Left forelimb (tissue), 1 donor: ENCODE data around the gene TAF15.

ENCODE experiments used
- DNase-seq: peaks from one replicate; pipeline ENCODE4 v3.0.0-alpha.2; 2018; ENCODE audit warnings: low spot score

The TAF15 gene

DNA sequence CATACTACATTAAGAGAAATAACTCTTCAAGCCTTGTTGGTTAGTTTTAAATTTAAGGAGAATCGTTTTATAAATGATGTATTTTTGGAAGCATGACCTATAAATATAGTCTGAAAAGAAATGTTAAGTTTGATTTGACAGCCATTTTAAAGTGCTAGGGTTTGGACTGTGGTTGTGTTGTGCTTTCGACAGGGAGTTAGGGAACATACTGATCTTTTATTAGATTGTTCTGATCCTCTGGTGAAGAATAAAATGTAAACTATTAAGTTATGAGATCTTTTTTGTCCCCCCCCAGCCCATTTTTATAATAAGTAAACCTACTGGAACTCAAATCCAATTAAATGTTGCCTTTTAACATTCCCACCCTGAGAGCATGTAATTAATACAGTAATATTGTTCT is 12.0 kb downstream of the TAF15 start:
- DNase-seq: no peak

DNA sequence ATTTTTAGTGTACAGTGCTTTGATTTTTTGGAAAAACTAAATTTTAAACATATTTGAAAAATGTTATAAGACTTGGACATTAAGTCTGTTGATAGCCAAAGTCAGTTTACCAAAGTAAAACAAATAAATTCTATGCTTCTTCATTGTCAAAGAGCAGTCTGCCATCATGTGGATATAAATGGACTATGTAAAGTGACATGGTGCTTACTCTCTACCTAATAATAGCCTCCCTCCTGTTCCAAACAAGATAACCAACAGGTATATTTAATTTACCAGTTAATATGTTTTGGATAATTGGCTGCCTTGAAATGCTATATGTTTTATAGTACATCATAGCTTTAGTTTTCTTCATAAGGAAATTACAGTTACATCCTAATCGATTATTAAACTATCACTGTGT is 15.9 kb downstream of the TAF15 start:
- no peak for DNase-seq

DNA sequence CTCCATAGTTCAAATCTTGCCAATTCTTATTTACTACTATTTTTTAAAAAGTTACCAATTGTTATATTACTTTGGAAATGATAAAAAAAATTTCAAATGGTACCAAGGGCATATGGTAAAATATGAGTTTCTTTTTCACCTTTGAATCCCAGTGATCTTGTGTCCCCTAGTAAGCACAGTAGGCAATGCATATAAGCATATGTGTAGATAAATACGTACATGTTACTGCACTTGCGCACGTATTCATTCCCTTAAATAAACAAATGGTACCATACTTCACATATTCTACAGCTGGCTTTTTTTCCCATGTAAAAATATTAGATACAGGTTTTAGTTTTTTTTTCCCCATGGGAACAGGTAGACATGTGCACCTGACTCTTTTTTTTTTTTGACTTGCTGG is 31.8 kb downstream of the TAF15 start:
- no peak for DNase-seq

DNA sequence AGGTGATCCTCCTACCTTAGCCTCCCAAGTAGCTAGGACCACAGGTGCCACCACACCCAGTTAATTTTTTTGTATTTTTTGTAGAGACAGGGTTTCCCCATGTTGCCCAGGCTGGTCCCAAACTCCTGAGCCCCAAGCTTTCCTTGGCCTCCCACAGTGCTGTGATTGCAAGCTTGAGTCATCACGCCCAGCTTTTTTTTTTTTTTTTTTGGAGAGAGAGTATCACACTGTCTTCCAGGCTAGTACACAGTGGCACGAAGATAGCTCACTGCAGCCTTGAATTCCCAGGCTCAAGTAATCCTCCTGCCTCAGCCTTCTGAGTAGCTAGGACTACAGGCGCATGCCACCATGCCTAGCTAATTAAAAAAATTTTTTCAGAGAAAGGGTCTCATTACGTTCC is 32.2 kb downstream of the TAF15 start:
- DNase-seq: no peak

DNA sequence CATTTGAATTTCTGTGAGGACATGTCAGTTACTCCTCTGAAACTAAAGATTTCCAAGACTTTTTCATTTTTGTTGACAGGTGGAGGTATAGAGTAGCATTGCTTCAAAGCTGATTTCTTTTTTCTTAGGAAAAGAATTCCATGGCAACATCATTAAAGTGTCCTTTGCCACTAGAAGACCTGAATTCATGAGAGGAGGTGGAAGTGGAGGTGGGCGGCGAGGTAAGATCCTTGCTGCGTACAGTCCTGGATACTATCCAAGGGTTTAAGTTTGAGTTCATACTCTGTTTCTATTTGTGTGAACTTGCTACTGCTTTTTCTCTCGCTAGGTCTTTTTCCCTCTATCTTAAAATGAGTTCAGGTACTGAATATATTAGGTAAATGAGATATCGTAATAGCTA is 33.0 kb downstream of the TAF15 start:
- DNase-seq: no peak

DNA sequence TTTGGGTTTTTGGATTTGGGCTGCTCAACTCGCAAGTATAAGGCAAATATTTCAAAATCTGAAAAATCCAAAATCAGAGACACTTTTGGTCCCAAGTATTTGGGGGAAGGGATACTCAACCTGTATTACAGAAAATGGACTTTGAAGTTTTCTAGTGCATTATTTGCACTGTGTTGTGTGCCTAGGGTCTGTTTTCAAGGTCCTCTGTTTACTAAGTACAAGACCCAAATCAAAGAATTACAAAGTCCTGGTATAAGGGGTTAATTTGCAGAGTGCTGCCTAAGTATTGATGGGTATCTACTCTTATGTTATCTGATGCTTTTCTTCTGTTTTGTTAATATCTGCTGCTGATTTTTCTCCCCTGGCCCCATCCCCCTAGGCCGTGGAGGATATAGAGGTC is 34.4 kb downstream of the TAF15 start:
- no peak for DNase-seq

DNA sequence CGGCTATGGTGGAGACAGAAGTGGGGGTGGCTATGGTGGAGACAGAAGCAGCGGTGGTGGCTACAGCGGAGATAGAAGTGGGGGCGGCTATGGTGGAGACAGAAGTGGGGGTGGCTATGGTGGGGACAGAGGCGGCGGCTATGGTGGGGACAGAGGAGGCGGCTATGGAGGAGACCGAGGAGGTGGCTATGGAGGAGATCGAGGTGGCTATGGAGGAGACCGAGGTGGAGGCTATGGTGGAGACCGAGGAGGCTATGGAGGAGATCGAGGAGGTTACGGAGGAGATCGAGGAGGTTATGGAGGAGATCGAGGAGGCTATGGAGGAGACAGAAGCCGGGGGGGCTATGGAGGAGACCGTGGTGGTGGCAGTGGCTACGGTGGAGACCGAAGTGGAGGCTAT is 35.3 kb downstream of the TAF15 start:
- DNase-seq: no peak

DNA sequence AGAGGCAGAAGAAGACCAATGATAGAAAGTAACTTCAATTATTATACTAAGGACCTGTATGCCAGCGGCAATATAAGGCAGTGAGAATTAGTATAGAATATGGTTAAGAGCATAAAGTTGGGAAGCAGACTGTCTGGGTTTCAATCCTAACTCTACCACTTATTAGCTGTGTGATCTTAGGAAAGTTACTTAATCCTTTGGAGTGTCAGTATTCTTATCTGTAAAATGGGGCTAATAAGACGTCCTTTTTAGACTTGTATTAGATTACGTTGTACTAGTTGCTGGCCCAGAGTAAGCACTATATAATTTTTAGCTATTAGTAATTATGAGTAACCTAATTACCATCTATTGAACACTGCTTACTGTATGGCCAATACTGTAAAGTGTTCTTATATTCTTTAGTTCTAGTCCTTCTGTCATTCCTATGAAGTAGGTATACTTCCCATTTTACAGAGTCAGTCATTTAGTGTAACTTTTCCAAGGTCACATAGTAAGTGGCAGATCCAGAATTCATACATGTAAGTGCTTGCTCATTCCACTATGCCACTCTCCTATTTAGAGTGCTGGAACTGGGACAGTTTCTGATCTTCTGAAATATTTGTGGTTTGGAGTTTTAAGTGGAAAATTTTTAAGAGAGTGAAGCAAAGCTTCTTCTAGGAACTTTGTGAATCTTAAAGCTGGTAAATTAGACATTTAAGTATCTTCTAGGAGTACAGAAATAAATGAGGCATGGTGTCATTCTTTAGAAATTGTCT is 36.9 kb downstream of the TAF15 start:
- no peak for DNase-seq

DNA sequence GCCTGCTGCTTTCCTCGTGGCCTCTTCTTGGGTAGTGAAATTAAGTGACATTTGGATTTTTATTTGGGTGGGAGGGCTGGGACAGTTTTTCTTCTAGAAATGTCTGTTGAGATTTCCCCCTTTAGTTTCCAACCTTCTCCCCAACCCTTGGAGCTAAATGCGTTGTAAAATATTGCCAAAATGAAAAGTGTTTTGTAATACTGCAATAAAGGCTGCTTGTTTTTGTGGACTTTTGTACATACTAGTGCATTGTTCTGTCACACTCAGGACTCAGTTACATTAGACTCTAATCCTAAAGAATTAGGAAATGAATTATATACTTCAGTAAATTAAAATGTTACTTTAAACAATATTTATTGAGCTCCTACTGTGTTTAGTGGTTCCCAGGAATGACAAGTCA is 37.7 kb downstream of the TAF15 start:
- DNase-seq: no peak

DNA sequence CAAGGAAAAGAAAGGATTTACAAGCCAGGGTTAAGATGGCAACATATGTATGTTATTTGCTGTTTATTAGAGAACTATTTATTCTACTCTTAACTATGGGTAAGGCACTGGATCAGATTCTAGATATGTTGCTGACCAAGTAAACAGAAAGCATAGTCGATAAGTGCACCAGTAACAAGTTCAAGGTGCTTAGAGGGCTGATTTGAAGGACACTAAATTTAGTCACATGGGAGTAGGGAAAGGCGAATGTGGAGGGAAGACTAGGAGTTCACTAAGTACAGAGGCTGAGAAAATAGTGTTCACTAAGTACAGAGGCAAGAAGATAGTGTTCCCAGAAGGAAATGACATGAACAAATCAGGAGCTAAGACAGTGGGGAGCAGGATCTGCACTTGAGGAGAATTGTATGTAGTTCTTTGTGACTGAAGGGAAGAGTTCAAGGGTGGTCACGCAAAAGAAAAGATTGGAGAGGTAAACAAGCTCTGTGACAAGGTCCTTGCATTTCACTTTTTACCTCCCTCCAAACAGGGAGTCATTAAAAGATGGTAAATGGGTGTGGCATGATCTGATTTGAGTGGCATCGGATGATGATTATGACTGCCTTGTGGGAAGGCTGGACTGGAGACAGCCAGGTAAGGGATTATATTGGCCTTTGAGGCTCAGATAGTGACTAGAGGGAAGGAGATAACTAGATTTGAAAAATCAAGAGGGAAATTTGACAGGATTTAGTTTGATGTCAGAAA is 38.5 kb downstream of the TAF15 start:
- no peak for DNase-seq

DNA sequence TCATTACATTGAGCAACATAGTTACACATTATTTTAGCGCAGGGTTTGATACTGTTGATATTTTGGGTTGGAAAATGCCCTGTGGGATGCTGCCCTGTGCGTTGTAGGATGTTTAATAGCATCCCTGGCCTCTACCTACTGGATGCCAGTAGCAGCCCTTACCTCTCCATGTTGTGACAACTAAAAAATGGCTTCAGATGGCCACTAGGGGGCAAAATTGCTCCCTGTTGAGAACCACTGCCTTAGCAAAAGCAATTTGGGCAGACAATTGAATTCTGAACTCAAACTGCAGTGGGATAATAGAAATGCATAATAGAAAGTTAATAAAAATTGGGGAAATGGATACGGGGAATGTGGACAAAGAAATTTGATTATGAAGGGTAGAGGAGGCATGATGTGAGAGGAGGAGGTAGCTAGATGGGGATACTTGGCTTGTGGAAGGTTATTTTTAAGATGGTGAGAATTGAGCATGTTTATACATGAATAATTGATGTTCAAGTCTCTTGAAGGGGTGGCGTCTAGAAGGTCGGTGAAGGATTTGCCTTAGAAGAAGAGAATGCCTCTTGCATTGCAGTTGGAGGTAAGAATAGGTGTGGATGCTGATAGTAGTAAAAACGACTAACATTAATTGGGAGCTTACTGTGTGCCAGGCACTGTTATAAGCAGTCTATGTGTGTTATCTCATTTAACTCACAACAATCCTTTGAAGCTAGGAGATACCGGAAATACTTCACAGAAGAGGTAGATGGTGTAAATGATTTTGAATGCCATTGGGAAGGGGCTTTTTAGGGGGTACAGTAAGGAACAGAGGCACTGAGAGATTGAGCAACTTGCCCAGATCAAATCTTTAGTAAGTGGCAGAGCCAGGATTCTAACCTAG is 40.4 kb downstream of the TAF15 start:
- no peak for DNase-seq

DNA sequence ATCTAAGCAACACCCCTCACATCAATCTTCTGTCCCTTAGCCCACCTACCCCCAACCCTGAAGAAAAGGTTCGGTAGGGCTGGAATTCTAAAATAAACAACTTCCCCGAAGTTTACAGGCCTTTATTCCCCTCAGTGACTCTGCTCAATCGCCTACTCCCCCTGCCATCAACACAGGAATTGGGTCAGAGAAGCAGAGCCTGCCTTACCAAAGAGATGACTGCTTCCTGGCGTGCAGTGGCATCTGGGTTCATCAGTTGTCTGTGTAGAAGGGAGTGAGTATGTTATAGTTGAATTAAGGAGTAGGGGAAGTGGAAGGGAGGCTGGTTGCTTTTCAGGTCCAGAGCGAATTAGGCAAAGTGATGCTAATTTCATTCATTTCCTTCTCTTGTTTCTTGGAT is 46.7 kb downstream of the TAF15 start:
- no peak for DNase-seq

DNA sequence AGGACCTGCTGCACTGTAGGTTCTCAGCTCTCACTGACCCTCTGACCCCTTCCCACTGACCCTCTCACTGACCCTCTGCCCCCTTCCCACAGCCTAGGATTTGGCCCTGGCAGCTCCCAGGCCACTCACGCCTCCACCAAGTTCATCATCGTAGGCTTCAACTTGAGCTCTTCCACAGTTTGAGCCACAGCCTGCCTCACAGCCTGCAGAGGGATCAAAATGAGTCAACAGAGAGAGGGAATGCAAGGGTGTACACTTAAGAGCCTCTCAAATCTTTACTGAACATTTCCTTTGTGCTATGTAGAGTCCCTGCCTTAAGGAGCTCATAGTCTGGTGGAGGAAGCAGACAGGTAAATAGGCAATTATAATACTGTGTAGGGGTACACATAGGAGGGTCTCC is 47.3 kb downstream of the TAF15 start:
- no peak for DNase-seq

DNA sequence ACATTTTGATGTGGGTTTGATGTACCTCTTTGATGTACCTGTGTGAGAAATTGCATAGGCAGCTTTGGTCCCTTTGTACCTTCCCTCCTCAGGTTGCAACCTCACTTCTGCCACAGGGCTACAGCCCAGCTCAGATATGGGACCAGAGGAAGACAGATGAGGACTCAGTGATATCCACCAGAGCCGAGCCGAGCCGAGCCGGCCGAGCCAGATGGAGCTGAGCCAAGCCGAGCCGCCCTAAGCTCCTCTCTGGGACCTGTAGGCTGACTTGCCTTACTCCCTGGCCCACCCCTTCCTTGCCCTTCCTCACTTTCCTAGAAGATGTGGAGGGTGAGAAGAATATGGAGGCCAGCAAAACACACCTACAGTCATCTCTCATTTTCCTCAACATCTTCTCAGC is 55.6 kb downstream of the TAF15 start:
- no peak for DNase-seq

DNA sequence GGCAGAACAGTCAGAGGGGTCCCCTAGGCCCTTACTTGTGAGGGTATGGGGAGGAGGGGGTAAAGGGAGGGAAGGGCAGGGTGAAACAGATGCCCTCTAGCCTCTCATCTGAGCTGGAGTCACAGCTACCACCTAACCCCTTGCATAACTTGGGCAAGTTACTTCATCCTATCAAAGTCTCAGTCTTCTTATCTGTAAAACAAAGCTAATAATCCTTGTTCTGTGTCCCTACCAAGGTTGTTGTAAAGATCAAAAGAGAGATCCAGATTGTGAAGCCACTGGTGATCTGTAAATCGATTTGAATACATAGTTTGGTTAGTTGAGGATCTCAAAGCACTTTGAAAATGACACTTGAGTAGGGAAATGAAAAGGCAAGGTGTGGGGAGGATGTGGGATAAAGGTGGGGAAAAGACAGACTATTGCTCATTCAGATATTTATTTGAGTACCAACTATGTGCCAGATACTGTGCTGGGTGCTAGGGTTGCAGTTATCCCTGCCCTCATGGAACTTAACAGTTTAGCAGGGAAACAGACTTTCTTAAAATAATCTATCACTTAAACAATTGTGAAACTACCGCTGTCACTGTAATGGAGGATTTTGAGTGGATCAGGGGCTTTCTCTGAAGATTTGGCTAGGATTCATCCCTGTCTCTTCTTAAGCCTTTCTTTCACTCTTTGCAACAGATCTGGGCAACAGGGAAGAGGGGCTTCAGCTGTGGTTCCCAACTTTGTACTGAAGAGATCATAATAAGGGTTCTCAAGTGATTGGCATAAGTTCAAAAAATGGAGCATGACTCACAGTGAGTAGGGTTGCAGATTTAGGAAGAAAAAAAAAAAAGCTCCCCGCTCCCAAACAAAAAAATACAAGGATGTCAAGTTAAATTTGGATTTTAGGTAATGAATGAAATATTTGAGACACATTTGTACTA is 56.4 kb downstream of the TAF15 start:
- DNase-seq: no peak

DNA sequence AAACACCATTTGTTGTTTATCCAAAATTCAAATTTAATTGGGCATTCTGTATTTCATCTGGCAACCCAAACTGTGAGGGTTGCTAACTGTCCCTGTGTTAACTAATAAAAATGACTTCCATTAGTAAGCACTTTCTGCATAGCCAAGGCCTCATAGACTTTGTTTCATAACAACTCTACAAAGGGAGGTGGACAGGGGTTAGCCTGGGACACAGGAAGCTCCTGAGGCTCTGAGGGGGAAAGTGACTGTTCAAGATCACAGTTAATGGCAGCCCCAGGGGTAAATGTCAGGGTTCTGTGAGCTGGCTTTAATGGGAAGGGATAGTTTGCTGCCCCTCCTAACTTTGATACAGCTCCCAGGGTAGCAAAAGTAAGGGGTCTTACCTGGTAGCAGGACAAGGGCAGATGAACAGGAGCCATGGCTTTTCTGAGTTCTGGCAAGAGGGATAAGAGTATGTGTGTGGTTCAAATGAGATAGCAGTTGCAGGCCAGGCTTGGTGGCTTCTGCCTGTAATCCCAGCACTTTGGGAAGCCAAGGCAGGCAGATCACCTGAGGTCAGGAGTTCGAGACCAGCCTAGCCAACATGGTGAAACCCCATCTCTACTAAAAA is 57.2 kb downstream of the TAF15 start:
- DNase-seq: no peak

DNA sequence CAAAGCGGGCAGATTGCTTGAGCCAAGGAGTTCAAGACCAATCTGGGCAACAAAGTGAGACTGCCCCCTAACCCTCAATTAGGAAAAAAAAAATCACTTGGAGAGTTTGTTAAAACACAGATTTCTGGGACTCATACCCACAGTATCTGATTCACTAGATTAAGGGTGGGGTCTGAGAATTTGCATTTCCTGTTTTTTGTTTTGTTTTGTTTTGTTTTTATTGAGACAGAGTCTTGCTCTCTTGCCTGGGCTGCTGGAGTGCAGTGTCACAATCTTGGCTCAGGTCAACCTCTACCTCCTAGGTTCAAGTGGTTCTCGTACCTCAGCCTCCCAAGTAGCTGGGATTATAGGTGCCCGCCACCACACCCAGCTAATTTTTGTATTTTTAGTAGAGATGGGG is 58.3 kb downstream of the TAF15 start:
- DNase-seq: no peak

DNA sequence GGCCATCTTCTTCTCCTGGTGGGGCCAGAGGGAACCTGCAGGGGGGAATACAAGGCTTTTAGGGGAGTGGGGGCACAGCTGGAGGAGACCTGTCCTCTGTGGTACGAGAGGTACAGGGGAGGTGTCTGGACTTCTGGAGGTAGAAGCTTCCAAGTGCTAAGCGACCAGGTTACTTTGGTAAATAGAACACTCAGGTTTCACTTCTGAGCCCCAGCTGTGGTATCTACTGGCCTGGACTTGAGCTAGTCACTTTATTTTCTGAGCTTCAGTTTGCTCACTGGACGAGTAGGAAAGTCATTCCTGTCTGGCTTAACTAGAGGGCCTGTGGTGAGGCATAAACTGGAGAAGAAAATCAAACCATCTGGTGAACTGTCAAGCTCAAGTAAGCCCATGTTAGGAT is 59.5 kb downstream of the TAF15 start, which contains the start of gene HEATR9:
Gene HEATR9, minus strand, starts transcription at position 155 of the 400 bp plus-strand sequence. Its CDS starts 149 bp downstream, at position 6.
- DNase-seq: no peak

DNA sequence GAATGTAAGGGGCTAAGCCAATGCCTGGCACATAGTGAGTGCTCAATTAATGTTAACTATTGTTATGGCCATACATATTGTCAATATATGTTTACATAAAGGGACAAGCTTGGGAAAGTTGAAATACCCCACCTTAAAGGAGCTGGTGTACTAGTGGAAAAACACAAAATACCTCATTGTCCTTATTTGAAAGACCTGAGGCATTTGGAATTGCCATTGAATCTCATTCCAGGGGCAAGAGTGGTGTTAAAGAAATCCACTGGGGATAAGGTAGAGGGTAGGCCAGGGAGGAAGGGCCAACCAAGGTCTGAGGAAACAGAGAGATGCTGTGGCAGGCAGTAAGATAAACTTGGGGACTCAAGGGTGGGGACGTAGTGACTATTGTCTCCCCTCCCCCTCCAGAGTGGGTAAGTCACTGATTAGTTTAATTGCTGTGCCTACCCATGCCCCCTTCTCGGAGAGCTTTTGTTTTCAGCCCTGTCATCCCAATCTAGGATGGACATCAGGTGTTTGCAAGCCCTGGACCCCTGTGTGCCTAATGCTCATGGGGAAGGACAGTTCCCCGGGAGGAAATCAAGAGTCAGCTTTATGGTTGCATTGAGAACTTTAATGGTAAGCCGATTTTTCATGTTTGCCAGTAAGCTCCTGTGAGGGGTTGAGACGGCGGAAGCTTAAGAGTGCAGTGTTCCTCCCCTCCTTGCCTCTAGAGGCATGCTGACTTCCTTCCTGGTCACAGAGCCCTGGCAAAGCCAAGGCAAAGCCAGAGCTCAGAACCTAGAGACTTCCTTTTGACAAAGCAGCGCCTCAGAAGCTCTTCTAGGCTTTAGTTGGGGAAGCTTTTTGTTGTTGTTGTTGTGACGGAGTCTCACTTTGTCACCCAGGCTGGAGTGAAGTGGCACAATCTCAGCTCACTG is 61.9 kb downstream of the TAF15 start:
- no peak for DNase-seq
